ENCODE results near the gene PTPRC. TPM values are rescaled to one million over a fixed set of nuclear protein-coding genes. Genes with fewer than 3 reads are reported as not detected.

The PTPRC gene
- total RNA-seq, 1 donor from 2014 or later = 33.4 TPM

DNA sequence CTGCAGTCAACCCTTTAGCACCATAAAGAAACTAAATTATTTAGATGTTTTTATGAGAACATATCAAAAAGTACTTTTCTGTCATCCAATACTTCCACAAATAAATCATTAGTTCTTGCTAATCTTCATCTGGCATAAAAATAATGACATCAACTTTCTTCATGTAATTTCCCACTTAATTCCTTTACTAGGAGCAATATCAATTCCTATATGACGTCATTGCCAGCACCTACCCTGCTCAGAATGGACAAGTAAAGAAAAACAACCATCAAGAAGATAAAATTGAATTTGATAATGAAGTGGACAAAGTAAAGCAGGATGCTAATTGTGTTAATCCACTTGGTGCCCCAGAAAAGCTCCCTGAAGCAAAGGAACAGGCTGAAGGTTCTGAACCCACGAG, 116.9 kb downstream of the PTPRC start:
- Histone ChIP-seq H3K4me1 (no peaks in the 10 kb centered on the region), H3K36me3 (no peaks in the 10 kb centered on the region), H3K27me3 (no peaks in the 10 kb centered on the region), H3K27ac (no peak overlapping the region), H3K4me3 (no peak overlapping the region), H3K9me3 (no peaks in the 10 kb centered on the region)
- TF ChIP-seq, protein P1, sequence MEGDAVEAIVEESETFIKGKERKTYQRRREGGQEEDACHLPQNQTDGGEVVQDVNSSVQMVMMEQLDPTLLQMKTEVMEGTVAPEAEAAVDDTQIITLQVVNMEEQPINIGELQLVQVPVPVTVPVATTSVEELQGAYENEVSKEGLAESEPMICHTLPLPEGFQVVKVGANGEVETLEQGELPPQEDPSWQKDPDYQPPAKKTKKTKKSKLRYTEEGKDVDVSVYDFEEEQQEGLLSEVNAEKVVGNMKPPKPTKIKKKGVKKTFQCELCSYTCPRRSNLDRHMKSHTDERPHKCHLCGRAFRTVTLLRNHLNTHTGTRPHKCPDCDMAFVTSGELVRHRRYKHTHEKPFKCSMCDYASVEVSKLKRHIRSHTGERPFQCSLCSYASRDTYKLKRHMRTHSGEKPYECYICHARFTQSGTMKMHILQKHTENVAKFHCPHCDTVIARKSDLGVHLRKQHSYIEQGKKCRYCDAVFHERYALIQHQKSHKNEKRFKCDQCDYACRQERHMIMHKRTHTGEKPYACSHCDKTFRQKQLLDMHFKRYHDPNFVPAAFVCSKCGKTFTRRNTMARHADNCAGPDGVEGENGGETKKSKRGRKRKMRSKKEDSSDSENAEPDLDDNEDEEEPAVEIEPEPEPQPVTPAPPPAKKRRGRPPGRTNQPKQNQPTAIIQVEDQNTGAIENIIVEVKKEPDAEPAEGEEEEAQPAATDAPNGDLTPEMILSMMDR (IDR thresholded peaks at IDR 0.05) = no peak
- TF ChIP-seq POLR2A (IDR thresholded peaks at IDR 0.05) = no peak
- TF ChIP-seq POLR2AphosphoS5 (IDR thresholded peaks at IDR 0.05; ENCODE audit: insufficient read depth in 1 of 2, low read depth in 1 of 2) = no peak
- intact Hi-C loops (cut with DNase I) = loop anchor here (5.0 kb wide), 1 partner anchor 1522 kb away; no protein-coding TSS in a partner anchor
- no peak for DNase-seq (ENCODE audit: extremely low spot score in 2 of 2)

DNA sequence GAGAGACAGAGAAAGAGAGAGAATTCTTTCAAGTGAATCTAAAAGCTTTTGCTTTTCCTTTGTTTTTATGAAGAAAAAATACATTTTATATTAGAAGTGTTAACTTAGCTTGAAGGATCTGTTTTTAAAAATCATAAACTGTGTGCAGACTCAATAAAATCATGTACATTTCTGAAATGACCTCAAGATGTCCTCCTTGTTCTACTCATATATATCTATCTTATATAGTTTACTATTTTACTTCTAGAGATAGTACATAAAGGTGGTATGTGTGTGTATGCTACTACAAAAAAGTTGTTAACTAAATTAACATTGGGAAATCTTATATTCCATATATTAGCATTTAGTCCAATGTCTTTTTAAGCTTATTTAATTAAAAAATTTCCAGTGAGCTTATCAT, 117.6 kb downstream of the PTPRC start:
- Histone ChIP-seq H3K4me1 (no peaks in the 10 kb centered on the region), H3K27ac (no peak overlapping the region), H3K36me3 (no peaks in the 10 kb centered on the region), H3K4me3 (no peak overlapping the region), H3K27me3 (no peaks in the 10 kb centered on the region), H3K9me3 (no peaks in the 10 kb centered on the region)
- TF ChIP-seq POLR2AphosphoS5 (IDR thresholded peaks at IDR 0.05; ENCODE audit: insufficient read depth in 1 of 2, low read depth in 1 of 2) (no peak), POLR2A (IDR thresholded peaks at IDR 0.05) (no peak)
- TF ChIP-seq, protein P1 (IDR thresholded peaks at IDR 0.05) = peak in 1 of 3 experiments; percentile 17
- intact Hi-C loops (cut with DNase I) = loop anchor here (5.0 kb wide), 1 partner anchor 1521 kb away; no protein-coding TSS in a partner anchor
- DNase-seq (ENCODE audit: extremely low spot score in 2 of 2) = no peak

DNA sequence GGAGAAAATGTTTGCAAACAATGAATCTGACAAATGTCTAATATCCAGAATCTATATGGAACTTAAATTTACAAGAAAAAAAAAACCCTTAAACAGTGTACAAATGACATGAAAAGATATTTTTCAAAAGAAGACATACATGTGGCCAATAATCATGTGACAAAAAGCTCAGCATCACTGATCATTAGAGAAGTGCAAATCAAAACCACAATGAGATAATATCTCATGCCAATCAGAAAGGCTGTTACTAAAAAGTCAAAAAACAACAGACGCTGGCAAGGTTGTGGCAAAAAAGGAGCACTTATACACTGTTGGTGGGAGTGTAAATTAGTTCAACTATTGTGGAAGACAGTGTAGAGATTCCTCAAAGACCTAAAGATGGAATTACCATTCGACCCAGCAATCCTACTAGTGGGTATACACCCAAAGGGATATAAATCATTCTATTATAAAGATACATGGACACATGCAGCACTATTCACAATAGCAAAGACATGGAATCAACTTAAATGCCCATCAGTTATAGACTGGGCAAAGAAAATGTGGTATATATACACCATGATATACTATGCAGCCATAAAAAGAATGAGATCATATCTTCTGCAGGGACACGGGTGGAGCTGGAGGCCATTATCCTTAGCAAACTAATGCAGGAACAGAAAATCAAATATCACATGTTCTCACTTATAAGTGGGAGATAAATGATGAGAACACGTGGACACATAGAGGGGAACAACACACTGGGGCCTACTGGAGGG, 123.2 kb downstream of the PTPRC start:
- TF ChIP-seq POLR2AphosphoS5 (IDR thresholded peaks at IDR 0.05; ENCODE audit: insufficient read depth in 1 of 2, low read depth in 1 of 2) = no peak
- no peak for TF ChIP-seq POLR2A (IDR thresholded peaks at IDR 0.05)
- TF ChIP-seq, protein P1 (IDR thresholded peaks at IDR 0.05) = no peak
- H3K4me3 ChIP-seq = no peak overlapping the region
- H3K36me3 ChIP-seq = no peaks in the 10 kb centered on the region
- DNase-seq (ENCODE audit: extremely low spot score in 2 of 2) = no peak
- H3K27me3 ChIP-seq = no peaks in the 10 kb centered on the region
- H3K27ac ChIP-seq = no peak overlapping the region
- no peaks in the 10 kb centered on the region for H3K4me1 ChIP-seq
- intact Hi-C loops (cut with DNase I) = no loop called here
- no peaks in the 10 kb centered on the region for H3K9me3 ChIP-seq

DNA sequence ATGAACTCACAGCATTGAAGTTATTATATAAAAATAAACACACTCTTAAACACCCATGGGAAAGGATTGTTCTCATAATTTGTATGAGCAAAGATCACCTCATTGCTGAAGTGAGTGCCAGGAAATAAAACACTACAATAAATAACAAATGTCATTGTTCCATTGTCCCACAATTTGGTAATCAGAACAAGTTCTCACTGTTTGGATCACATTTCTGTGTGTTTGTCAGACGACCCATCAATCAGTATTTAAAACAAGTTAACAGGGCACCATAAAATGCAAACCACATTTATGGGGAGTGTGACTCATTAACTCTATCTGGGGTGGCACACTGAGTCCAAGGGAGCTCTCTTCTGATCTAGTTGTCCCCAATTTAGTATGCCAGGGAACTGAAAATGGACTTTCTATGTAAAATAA, 124.5 kb downstream of the PTPRC start:
- no peak overlapping the region for H3K27ac ChIP-seq
- TF ChIP-seq POLR2A (IDR thresholded peaks at IDR 0.05) (no peak), POLR2AphosphoS5 (IDR thresholded peaks at IDR 0.05; ENCODE audit: insufficient read depth in 1 of 2, low read depth in 1 of 2) (no peak)
- TF ChIP-seq, protein P1 (IDR thresholded peaks at IDR 0.05) = no peak
- H3K36me3 ChIP-seq = no peaks in the 10 kb centered on the region
- intact Hi-C loops (cut with DNase I) = no loop called here
- H3K4me1 ChIP-seq = no peaks in the 10 kb centered on the region
- no peaks in the 10 kb centered on the region for H3K9me3 ChIP-seq
- no peak overlapping the region for H3K4me3 ChIP-seq
- DNase-seq (ENCODE audit: extremely low spot score in 2 of 2) = no peak
- H3K27me3 ChIP-seq = no peaks in the 10 kb centered on the region

DNA sequence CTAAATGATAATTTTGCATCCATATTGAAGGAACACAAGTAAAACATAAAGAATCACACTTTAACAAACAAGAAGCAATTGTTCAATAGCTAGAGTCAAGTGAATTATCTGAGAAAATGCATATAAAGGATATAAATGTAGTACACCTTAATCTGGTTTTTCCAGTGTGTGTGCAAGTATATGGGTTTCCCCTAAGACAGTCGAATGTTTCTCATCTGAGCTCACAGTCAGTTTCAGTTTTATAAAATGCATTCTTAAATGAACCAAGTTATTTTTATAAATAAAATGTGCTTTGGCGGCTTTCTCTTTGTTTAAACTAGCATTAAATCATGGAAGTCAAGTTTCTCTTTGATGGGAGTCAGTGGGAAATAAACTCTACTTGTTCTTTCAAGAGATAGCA, 125.9 kb downstream of the PTPRC start:
- TF ChIP-seq, protein P1 (IDR thresholded peaks at IDR 0.05) = no peak
- TF ChIP-seq POLR2AphosphoS5 (IDR thresholded peaks at IDR 0.05; ENCODE audit: insufficient read depth in 1 of 2, low read depth in 1 of 2) (no peak), POLR2A (IDR thresholded peaks at IDR 0.05) (no peak)
- no peak for DNase-seq (ENCODE audit: extremely low spot score in 2 of 2)
- intact Hi-C loops (cut with DNase I) = no loop called here
- Histone ChIP-seq H3K36me3 (no peaks in the 10 kb centered on the region), H3K4me1 (no peaks in the 10 kb centered on the region), H3K9me3 (no peaks in the 10 kb centered on the region), H3K27me3 (no peaks in the 10 kb centered on the region), H3K4me3 (no peak overlapping the region), H3K27ac (no peak overlapping the region)

All from vagina (tissue), 2 donors.